GM21825 (cell line): Measurements from ENCODE around the gene TMEM130.
A peak's percentile ranks its signal among the peaks of the same experiment; 100 is the strongest.

ENCODE experiments used
- ATAC-seq: cut with Tn5 transposase; IDR thresholded peaks from one replicate; pipeline ENCODE4 v1.9.1; 2021; ENCODE audit warnings: mild to moderate bottlenecking, moderate library complexity; ENCODE audit not compliant: unreplicated experiment

Gene TMEM130, protein sequence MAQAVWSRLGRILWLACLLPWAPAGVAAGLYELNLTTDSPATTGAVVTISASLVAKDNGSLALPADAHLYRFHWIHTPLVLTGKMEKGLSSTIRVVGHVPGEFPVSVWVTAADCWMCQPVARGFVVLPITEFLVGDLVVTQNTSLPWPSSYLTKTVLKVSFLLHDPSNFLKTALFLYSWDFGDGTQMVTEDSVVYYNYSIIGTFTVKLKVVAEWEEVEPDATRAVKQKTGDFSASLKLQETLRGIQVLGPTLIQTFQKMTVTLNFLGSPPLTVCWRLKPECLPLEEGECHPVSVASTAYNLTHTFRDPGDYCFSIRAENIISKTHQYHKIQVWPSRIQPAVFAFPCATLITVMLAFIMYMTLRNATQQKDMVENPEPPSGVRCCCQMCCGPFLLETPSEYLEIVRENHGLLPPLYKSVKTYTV

DNA sequence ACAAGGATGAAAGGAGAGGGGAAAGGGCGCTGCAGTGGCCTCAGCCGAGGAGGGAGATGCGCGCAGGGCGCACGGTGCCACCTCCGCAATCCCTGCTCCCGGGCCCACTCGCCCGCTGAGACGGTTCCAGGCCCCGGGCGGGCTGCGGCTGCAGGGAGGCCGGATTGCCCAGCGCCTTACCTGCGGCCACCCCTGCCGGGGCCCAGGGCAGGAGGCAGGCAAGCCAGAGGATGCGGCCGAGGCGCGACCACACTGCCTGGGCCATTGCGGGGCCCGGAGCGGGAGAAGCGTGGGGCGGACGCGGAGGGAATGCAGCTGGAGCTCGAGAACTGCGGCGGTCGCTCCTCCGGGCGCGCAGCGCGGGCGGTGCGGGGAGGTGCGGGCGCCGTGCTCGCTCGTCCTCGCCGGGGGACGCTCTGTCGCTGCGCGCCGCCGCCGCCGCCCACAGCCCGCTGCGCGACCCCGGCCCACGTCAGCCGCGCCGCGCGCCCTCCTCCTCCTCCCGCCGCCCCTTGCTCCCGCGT is at the start of gene TMEM130:
Gene TMEM130, minus strand, starts transcription at position 418 of the 524 bp plus-strand sequence. Its CDS starts 153 bp downstream, at position 265.
- ATAC-seq, result peak; percentile 9

DNA sequence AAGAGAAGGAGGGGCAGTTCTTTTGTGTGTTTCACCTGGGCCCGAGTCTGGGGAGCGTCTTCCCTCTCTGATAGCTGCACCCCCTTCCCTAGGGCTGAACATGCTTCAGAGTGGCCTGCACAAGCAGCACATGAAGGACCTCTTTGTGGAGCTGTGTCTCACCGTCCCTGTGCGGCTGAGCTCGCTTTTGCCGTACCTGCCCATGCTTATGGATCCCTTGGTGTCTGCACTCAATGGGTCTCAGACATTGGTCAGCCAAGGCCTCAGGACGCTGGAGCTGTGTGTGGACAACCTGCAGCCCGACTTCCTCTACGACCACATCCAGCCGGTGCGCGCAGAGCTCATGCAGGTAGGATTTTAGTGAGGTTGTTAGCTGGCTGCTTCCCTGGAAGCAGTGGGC is 47.5 kb upstream of the TMEM130 start:
- no peak for ATAC-seq

DNA sequence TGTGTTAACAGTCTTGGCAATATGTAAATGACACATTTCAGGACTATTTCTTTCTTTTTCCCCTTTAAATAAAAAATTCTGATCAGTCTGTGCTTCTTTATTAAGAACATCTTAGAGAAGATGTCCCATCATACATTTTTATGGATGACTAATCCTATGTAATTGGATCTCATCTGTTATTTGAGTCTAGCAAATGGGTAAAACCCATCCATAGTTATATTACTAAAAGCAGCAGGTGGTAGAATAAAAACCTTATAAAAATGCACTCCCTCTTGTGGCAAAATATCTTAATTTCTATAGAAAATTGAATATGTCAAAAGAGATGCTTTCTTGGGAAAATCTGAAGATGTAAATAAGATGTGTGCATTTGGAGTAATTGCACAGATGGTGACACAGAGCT is 43.8 kb upstream of the TMEM130 start:
- no peak for ATAC-seq

DNA sequence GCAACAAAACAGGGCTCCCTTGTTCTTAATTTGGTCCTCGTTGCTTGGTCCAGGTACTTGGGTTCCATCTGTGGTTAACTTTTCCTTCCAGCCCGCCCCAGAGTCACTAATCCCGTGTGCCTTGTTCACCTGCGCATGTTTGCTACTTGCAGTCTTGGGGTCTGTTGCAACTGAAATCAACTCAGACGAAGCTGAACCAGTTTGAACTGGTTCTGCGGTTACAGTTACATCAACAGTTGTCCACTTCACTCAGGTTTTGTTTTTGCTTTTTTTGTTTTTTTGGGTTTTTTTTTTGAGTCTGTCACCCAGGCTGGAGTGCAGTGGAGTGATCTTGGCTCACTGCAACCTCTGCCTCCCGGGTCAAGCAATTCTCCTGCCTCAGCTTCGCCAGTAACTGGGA is 43.2 kb upstream of the TMEM130 start:
- no peak for ATAC-seq

DNA sequence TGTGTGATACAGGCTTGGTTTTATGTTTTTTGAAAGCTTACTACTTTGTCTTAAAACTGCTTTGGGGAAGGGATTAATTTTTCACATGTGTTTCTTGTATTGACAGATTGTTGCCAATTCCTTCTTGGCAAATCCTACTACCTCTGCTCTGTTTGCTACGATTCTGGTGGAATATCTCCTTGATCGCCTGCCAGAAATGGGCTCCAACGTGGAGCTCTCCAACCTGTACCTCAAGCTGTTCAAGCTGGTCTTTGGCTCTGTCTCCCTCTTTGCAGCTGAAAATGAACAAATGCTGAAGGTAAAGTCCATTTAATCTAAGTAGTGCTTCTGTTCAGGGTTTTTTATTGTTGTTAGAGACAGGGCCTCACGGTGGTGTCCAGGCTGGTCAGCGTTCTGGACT is 42.1 kb upstream of the TMEM130 start:
- ATAC-seq, result no peak

DNA sequence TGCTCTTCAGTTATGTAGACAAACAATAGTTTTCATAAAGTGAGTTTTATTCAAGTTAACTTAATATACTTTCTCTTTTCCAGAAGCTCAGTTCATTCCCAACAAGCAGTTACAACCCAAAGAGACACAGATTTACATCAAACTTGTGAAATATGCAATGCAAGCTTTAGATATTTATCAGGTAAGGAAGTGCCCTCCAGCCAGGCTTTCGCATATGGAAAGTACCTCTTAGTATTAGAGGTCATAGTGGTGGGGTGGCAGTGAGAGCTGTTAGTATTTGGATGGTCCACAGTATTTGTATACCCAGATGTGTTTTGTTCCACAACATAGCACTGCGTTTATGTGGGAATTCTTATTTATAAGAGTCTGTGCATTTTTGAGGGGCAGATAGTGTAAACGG is 40.6 kb upstream of the TMEM130 start:
- no peak for ATAC-seq

DNA sequence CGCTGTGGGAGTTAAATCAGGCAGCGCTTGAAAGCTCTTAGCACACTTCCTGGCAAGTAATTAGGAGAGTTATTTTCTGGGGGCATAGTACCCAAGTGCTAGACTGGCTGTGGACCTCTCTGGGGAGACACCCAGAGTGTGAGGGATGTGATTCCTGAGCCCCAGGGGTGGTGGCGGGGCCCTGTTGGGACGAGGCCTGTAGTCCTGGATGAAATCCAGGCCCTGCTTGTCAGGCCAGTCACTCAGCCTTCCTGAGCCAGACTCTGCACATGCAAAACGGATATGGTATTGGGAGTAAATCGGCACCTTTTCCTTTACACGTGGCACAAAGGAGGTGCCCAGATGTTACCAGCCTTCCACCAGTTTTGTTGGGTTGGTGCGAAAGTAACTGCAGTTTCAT is 39.7 kb upstream of the TMEM130 start:
- ATAC-seq, result no peak

DNA sequence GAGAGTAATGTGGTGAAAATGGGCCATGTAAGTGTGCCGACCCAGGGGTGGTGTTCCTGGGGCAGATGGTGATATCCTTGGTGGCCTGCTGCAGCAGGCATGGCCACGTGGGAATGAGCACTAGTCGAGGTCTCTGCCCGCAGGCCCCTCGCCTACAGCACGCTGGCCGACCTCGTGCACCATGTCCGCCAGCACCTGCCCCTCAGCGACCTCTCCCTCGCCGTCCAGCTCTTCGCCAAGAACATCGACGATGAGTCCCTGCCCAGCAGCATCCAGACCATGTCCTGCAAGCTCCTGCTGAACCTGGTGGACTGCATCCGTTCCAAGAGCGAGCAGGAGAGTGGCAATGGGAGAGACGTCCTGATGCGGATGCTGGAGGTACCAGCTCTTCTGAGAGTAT is 38.8 kb upstream of the TMEM130 start:
- no peak for ATAC-seq

DNA sequence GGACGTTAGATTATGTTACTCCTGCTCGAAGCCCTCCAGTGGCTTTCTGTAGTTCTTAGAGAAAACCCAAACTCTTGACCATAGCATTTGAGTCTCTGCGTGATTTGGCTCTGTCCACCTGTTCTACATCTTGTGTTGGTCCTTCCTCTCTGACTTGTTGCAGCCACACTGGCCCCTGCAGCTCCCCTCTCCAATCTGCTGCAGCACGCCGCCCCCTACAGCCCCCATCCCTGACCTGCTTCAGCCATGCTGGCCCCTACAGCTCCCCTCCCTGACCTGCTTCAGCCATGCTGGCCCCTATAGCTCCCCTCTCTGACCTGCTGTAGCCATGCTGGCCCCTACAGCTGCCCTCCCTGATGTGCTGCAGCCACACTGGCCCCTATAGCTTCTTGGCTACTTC is 37.8 kb upstream of the TMEM130 start:
- no peak for ATAC-seq

DNA sequence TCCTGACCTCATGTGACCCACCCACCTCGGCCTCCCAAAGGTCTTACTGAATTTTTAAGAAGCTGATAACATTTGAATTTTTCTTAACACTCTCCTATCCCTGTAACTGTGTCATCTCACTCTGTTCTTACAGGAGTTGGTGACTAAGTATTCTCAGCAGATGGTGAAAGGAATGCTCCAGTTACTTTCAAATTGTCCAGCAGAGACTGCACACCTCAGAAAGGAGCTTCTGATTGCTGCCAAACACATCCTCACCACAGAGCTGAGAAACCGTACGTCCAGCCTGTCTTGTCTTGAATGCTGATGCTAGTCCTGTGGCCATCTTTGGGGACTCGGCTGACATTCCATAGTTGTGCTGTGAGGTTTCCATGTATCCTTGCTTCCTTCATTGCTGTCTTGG is 33.4 kb upstream of the TMEM130 start:
- no peak for ATAC-seq

DNA sequence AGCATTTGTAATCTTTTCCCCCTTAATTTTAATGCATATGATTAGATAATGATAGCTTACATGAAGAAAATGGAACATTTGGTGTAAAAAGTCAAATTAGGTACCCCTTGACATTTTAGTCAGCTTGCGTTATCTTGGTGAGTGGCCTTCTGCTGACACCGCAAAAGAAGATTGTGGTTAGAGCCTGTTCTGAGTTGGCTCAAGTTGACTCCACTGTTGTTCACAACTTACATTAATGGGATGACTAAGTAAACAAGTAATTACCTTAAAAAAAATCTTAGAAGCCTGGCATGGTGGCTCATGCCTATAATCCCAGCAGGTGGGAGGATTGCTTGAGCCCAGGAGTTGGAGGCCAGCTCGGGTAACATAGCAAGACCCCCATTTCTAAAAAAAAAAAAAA is 32.7 kb upstream of the TMEM130 start:
- no peak for ATAC-seq

DNA sequence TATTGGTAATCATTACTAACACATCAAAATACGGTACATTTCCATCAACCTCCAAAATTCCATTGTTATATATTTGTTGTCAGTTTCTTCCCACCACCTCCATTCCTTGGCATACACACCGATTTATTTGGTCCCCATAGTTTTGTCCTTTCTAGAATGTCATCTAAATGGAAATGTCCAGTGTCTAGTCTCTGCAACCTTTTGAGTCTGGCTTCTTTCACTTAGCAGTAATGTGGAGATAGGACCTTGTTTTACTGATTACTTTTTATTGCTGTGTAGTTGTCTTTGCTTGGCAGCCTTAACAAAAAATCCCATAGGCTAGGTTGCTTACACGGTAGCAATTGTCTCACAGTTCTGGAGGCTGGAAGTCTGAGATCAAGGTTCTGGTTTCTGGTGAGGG is 31.0 kb upstream of the TMEM130 start:
- ATAC-seq, result no peak

DNA sequence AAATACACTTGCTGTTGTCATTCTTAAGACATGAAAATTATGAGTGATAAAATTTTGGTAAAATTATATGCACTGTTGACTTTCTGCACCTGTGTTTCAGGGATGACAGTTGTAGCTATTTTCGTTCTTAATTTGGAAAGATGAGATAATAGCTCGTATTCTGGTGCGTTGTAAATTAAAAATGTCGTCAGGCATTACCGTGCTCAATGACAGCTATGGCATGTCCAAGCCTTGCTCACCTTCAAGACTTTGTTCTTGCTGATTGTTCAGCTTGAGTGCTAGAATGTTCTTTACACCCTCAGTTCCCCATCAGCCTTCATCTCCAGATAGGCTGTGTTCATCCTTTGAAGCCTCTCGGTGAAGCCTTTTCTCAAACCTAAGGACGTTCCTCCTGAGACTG is 30.0 kb upstream of the TMEM130 start:
- no peak for ATAC-seq

DNA sequence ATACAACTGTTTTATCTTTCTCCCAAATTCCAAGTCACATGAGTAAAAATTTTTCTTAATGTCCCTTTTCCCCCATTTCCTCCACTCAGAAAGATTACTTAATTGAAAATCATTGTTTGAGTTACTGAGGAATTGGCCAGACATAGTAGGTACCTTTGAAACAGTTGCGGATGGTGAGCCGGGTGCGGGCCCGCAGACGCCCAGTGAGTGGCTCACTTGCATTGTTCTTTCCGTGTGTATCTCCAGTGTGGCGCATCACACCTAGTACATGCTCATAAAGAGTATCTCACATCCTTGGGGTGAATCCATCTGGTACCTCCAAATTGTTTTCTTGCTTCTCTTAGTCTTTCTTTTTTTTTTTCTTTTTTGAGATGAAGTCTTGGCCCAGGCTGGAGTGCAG is 22.8 kb upstream of the TMEM130 start:
- no peak for ATAC-seq

DNA sequence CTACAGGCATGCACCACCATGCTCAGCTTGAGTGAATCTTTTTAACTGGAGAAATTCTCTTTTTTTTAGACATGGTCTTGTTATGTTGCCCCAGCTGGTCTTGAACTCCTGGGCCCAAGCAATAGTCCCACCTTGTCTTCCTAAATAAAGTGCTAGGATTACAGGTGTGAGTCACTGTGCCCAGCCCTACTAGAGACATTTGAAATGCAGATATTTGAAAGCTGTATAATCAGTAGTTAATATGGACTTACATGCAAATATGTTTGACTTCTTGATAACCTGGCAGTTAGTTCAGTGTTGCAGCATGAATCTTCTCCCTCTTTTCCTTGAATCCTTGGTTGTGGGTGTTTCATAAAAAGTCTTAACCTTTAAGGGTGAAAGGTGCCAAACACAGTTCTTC is 17.2 kb upstream of the TMEM130 start:
- ATAC-seq, result no peak

DNA sequence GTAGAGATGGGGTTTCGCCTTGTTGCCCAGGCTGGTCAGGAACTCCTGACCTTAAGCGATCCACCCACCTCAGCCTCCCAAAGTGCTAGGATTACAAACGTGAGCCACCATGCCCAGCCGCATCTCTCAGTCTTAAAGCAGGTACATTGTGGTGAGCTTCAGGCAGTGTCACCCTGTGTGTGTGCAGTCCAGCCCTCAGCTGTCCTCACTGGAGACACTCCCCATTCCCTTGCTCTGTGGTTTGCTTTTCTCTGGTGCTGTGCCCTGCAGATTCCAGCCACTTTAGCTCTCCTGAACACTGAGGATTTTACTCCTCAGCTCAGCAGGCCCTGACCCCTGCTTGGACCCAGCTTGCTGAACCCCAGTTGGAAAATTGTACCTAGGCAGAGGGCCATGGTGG is 14.6 kb upstream of the TMEM130 start:
- ATAC-seq, result no peak

DNA sequence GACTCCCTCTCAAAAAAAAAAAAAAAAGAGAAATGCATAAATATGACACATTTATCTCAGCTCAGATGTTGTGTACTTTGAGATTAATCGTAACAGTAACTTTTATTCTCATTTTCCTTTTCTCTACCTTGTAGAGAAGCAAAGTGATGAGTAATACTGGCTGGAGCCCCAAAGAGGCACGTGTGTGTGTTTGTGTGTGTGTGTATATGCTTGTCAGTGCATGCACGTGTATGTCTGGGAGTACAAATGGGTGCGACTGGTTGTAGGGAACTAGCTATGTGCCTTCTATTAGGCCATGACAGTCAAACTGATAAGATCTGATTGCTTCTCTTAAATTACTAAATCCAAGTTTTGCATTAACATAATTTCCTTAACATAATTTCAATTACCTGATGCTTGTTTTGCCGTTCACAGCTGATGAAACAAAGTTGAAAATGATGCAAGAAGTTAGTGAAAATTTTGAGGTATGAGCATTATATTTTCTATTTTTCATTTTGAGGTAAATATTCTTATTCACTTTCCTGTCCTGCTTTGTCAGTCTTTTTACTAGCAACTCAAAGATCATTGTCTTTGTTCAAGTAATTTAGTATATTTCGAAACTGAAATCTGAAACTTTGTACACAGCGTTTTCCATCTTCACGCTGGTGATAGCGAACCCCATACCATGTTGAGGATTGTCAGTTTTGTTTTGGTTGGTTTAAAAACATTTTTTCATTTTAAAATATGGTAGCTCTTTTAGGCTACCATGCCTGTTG is 11.9 kb upstream of the TMEM130 start:
- no peak for ATAC-seq

DNA sequence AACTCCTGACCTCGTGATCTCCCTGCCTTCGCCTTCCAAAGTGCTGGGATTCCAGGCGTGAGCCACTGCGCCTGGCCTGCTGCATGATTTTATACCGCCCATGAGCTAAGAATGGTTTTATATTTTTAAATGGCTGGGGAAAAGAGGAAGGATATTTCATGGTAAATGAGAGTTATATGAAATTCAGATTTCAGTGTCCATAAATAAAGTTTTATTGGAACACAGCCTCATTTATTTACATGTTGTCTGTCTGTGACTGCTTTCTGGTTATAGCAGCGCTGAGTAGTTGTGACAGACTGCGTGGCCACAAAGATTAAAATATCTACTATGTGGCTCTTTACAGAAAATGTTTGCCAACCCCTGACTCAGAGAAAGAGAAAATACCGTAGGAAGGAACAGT is 10.7 kb upstream of the TMEM130 start:
- ATAC-seq, result no peak

DNA sequence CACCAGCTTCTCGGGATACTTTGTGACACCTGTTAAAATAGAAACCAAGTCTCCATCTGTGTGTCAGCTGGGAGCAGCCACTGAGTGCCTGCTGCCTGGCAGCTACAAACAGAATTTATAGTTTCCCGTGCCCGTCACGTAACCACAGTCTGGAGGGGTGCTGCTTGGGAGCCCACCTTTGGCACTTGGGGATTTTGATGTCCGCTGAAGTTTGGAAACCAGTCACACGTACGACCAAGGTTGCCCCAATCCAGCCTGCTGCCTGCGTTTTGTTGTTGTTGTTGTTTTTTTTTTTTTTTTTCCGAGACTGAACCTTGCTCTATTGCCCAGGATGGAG is 10.1 kb upstream of the TMEM130 start:
- no peak for ATAC-seq

DNA sequence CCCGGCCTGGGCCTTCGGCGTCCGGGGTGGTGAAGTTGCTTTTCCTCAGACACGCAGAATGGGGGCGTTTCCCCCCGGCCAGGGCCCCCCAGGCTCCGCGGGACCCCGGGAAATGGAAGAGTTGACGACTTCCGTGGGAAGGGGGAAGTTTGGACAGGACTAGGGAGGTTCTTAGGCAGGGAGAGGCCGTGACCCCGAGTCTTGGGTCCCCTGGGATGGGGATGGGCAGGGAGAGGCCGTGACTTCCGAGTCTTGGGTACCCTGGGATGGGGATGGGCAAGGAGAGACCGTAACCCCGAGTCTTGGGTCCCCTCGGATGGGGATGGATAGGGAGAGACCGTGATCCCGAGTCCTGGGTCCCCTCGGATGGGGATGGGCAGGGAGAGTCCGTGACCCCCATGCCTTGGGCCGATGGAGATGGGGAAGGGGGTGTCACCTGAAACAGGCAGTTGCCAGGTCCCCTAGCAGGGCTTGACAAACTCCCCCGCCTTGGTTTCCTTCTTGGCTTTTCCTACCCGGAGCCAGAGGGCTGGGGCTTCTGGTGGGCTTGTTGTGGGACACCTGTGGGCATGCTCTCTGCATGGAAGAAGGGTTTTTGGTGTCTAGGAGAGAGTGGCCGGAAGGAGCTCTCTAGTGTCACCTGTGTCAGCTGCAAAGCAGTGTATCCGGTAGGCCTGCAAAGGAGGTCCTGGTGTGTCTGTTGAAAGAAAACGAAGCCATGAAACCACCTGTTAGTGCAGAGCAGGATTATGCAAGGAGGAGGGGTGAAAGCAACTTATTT is 9.6 kb upstream of the TMEM130 start:
- peak; percentile 78 for ATAC-seq

DNA sequence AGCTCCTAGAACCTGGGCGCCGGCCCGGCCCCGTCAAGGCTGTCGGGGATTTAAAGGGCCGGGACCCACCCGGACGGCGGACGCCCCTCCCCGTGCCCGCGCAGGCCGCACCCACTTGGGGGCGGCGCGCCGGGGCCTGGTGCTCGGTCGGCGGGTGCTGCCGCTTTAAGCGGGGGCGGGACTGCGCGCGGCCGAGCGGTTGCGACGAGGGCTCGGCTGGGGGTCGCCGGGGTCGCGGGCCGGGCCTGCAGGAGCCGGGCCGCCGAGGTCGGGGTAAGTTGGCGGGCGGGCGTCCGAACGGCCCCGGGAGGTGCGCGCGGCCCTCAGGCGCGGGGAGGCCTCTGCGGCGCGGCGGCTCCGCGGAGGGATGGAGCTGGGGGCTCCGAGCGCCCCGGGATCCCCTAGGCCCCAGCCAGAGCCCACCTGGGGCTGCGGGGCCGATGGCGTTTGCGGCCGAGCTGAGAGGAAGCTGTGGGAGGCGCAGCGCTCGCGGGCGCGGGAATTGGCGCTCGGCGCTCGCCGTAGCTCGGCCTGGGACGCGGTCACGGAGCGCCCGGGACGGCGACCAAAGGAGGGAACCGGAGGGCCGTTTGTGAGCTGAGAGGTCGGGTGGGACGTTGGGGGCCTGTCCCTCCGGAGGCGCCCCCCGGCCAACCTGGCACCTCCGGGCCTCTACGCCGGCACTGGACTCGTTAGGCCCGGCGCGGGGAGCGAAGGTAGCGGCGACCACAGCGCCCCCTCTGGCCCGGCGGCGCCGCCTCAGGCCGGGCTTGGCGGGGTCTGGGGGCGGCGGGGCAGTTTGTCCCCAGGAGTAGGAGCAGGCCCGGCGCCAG is 8.8 kb upstream of the TMEM130 start, which contains the start of gene TRRAP:
Gene TRRAP, plus strand, starts transcription at position 168 of the 833 bp plus-strand sequence. CDS start 2,619 bp downstream, outside the sequence.
- ATAC-seq, result peak; percentile 65
